ENCODE results near the gene STAT3. TPM values are rescaled to one million over a fixed set of nuclear protein-coding genes. Genes with fewer than 3 reads are reported as not detected.

The STAT3 gene
- total RNA-seq, 2 experiments from 2014 or later, result 276 to 286 TPM

DNA sequence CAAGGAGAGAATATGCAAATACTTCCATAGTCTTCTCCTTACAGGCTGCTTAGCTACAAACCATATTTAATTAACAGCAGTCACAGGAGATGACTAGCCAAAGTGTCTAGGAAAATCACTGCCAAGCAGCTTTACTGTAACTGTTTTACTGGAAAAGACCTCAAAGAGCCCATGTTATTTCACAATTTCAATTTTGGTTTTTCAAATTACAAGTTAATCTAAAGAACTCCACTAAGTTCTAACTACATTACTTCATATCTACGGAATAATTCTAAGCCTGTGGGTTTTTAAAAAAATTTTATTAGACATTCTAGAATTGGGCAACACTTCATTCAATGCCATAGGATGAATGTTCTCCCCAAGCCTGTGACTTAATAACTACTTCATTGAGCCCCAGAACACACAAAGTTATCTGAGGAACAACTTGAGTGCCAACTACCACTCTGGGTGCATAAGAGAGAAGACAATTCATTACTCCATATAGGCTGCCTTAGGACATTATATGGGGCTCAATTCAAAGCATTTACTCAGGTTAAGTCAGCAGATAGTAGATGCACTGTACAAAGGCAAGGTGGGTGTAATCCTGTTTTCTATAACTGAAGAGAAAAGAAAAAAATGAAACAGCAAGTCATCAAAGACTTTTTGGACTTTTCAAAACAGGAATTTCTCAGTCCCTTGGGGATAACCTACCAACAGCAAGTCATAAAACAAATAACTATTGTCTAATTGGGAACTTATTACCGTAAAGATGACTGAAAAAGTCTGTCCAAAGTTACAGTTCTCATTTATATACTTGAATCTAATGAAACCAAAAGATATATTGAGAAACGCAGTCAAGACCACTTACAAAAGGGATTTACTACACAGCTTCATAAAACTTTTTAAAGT lies 33.0 kb downstream of the STAT3 start:
- no peaks in the 10 kb centered on the region for H3K27me3 Mint-ChIP-seq
- no peak for TF ChIP-seq CTCF (IDR thresholded peaks at IDR 0.05)
- no peaks in the 10 kb centered on the region for H3K9me3 Mint-ChIP-seq
- DNase-seq, result no peak
- peaks cover 26% of the 10 kb centered on the region for H3K36me3 Mint-ChIP-seq (ENCODE audit: low read depth)
- intact Hi-C loops (cut with micrococcal nuclease), result no loop called here
- ChIA-PET POLR2A (interaction anchor here (0.7 to 1.1 kb wide), 2 partner anchors 13 to 43 kb away, joined by 3 to 5 read pairs; no protein-coding TSS in a partner anchor), CTCF (interaction anchor here (1.0 to 2.3 kb wide), 3 partner anchors 16 to 48 kb away, joined by 3 to 6 read pairs (median 5); no protein-coding TSS in a partner anchor)
- H3K27ac Mint-ChIP-seq, result peak overlapping the region; percentile 55
- peaks cover 48% of the 10 kb centered on the region for H3K4me1 Mint-ChIP-seq (ENCODE audit: low read depth)
- ATAC-seq, result no peak
- H3K4me3 Mint-ChIP-seq, result no peak overlapping the region

DNA sequence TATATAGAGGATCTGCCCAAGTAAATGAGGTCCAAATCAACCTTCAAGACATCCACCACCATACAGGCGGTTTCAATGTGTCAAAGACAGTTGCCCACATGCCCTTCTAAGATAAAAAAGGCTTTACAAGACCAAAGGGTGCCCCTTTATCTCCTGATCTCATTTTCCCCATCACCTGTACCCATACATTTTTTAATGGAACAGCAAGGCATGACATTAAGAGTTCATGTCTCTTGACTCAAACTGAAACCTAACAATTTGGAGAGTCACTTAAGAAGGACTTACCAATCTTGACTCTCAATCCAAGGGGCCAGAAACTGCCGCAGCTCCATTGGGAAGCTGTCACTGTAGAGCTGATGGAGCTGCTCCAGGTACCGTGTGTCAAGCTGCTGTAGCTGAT lies 40.1 kb downstream of the STAT3 start:
- peak overlapping the region; percentile 17 for H3K27ac Mint-ChIP-seq
- H3K4me3 Mint-ChIP-seq, result no peak overlapping the region
- ATAC-seq (peak; percentile 7), DNase-seq (no peak)
- CTCF ChIA-PET, result interaction anchor here (0.8 to 1.8 kb wide), 3 partner anchors 21 to 58 kb away, joined by 4 to 7 read pairs (median 4); no protein-coding TSS in a partner anchor
- H3K4me1 Mint-ChIP-seq (ENCODE audit: low read depth), result peaks cover 46% of the 10 kb centered on the region
- H3K36me3 Mint-ChIP-seq (ENCODE audit: low read depth), result peaks cover 58% of the 10 kb centered on the region
- no peak for TF ChIP-seq CTCF (IDR thresholded peaks at IDR 0.05)
- H3K27me3 Mint-ChIP-seq, result no peaks in the 10 kb centered on the region
- intact Hi-C loops (cut with micrococcal nuclease), result no loop called here
- no peaks in the 10 kb centered on the region for H3K9me3 Mint-ChIP-seq
- POLR2A ChIA-PET, result interaction anchor here (2.5 kb wide), 1 partner anchor 14 kb away, joined by 9 read pairs; no protein-coding TSS in a partner anchor

GRCh38 chr17:42347606-42348005 lies 40.6 kb downstream of the STAT3 start:
- intact Hi-C loops (cut with micrococcal nuclease), result no loop called here
- peaks cover 62% of the 10 kb centered on the region for H3K36me3 Mint-ChIP-seq (ENCODE audit: low read depth)
- CTCF ChIA-PET, result interaction anchor here (0.8 to 1.5 kb wide), 2 partner anchors 21 to 59 kb away, joined by 4 to 7 read pairs; no protein-coding TSS in a partner anchor

DNA sequence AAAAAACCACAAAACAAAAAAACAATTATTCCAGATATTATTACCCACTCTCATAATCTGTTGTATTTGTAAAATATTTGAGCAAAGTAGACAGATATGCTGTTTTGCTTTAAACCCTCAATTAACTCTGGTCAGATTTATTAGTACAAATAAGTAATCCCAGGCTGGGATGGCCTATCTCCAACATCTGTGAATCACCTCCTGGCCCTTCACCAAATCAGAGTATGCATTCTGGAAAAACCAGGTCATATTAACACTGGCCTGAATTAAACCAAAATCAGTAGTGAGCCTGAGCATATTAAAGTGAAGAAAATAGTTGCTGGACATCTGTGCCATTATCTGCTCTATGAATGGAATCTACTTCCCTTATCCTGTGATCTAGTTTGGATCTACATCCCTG lies 41.0 kb downstream of the STAT3 start:
- CTCF ChIA-PET, result no interaction called here
- Mint-ChIP-seq H3K4me3 (no peak overlapping the region), H3K36me3 (ENCODE audit: low read depth) (peaks cover 64% of the 10 kb centered on the region), H3K27me3 (no peaks in the 10 kb centered on the region), H3K27ac (peak overlapping the region; percentile 53), H3K9me3 (no peaks in the 10 kb centered on the region), H3K4me1 (ENCODE audit: low read depth) (peaks cover 50% of the 10 kb centered on the region)
- no peak for ATAC-seq
- intact Hi-C loops (cut with micrococcal nuclease), result no loop called here
- TF ChIP-seq CTCF (IDR thresholded peaks at IDR 0.05), result no peak
- no peak for DNase-seq
- POLR2A ChIA-PET, result interaction anchor here (1.0 kb wide), 1 partner anchor 60 kb away, joined by 3 read pairs; no protein-coding TSS in a partner anchor

More at GRCh38 chr17:42347606-42348005, 40.6 kb downstream of the STAT3 start:
- Mint-ChIP-seq H3K27me3 (no peaks in the 10 kb centered on the region), H3K4me1 (ENCODE audit: low read depth) (peaks cover 49% of the 10 kb centered on the region), H3K27ac (peak overlapping the region; percentile 53), H3K9me3 (no peaks in the 10 kb centered on the region), H3K4me3 (no peak overlapping the region)
- no peak for TF ChIP-seq CTCF (IDR thresholded peaks at IDR 0.05)
- DNase-seq, result no peak
- ATAC-seq, result peak; percentile 6
- POLR2A ChIA-PET, result interaction anchor here (2.5 kb wide), 1 partner anchor 14 kb away, joined by 9 read pairs; no protein-coding TSS in a partner anchor

Data from activated CD8-positive, alpha-beta T cell treated with anti-CD3 and anti-CD28 coated beads for 36 hours (primary cell).